ENCODE data around the gene TAF4.
"Not testable (repeated sequence)": the region's sequence is repeated elsewhere in the genome, so short reads cannot be mapped to it uniquely, and the experiment has no call there.

Gene TAF4, protein sequence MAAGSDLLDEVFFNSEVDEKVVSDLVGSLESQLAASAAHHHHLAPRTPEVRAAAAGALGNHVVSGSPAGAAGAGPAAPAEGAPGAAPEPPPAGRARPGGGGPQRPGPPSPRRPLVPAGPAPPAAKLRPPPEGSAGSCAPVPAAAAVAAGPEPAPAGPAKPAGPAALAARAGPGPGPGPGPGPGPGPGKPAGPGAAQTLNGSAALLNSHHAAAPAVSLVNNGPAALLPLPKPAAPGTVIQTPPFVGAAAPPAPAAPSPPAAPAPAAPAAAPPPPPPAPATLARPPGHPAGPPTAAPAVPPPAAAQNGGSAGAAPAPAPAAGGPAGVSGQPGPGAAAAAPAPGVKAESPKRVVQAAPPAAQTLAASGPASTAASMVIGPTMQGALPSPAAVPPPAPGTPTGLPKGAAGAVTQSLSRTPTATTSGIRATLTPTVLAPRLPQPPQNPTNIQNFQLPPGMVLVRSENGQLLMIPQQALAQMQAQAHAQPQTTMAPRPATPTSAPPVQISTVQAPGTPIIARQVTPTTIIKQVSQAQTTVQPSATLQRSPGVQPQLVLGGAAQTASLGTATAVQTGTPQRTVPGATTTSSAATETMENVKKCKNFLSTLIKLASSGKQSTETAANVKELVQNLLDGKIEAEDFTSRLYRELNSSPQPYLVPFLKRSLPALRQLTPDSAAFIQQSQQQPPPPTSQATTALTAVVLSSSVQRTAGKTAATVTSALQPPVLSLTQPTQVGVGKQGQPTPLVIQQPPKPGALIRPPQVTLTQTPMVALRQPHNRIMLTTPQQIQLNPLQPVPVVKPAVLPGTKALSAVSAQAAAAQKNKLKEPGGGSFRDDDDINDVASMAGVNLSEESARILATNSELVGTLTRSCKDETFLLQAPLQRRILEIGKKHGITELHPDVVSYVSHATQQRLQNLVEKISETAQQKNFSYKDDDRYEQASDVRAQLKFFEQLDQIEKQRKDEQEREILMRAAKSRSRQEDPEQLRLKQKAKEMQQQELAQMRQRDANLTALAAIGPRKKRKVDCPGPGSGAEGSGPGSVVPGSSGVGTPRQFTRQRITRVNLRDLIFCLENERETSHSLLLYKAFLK

DNA sequence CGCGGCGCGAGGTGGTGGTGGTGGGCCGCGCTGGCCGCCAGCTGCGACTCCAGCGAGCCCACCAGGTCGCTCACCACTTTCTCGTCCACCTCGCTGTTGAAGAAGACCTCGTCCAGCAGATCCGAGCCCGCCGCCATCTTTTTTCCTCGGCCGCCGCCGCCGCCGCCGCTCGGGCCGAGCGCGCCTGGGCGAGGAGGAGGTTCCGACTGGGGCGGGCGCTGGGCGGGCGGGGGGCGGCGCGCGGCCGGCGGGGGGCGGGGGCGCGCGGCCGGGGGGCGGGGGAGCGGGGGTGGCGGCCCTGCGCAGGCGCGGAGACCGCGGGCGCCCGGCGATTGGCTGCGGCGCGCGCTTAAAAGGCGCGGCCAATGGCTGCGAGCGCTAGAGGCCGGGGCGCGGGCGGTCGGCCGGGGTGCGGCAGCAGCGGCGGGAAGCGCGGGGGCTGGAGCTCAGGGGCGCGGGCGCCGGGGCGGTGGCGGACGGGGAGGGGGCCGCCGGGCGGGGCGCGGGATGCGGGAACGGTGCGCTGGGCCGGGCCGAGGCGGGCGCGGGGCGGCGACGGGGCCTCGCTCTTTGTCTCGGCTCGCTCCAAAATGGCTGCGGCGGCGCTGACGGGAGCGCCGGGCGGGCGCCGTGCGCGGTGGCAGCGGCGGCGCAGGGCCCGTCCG, at the start of gene TAF4:
TAF4 (minus strand) TSS at position 208 of the 665 bp plus-strand sequence; CDS start at position 137, 71 bp downstream.
- no peak for DNase-seq (ENCODE audit: low read depth)

DNA sequence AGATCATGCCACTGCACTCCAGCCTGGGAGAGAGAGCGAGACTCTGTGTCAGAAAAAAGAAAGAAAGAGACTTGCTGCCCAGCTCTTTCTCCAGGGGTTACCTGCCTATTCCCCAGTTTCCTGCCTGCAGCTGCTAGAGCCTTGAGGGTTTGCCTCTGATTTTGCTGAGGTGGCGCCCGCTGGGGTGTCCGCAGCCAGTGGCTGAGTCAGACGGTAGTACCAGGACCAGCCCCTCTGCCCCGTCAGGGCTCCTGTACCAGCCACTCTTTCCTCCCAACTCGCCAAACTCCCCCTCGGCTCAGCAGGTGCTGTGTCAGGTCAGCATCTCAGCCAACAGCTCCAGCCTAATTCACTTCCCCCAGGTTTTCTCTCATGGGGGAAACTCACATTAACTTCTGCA, 49.2 kb upstream of the TAF4 start:
- no peak for DNase-seq (ENCODE audit: low read depth)

DNA sequence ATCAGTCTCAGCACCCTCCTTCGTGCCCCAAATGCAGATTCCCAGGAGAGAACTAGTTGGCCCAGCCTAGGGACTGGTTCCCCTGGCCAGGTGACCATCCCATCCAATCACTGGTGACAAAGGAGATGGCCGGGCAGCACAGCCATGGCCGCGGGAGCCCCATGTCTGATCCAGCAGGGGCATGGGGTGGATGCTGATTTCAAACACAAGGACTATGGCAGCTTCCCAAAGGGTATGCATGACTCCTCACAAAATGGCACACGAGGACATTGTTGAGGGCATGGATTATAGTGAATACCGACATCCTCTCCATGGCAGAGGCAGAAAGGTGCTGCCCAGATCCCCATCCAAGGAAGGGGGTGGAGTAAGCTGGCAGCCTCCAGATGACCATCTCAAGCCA, 46.7 kb upstream of the TAF4 start:
- DNase-seq (ENCODE audit: low read depth): no peak

DNA sequence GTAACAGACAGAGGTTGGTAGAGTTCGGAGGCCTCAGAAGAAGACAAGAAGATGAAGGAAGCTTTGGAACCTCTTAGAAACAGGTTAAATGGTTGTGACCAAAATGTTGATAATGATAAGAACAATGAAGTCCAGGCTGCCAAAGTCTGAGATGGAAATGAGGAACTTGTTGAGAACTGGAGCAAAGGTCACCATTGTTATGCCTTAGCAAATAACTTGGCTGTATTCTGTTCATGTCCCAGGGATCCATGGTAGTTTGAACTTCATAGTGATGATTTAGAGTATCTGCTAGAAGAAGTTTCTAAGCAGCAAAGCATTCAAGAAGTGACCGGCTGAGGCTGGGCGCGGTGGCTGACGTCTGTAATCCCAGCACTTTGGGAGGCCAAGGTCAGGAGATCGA, 45.5 kb upstream of the TAF4 start:
- no peak for DNase-seq (ENCODE audit: low read depth)

DNA sequence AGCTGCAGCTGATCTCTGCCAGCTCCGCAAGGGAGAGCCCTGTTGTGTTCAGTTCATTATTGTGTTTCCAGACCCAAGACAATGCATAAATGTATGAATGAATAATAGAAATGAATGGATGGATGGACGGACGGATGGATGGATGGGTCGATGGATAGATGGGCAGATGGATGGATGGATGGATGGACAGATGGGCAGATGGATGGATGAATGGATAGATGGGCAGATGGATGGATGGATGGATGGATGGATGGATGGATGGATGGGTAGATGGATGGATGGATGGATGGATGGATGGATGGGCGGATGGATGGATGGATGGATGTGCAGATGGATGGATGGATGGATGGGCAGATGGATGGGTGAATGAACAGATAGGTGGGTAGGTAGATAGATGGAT, 39.9 kb upstream of the TAF4 start:
- no peak for DNase-seq (ENCODE audit: low read depth)

DNA sequence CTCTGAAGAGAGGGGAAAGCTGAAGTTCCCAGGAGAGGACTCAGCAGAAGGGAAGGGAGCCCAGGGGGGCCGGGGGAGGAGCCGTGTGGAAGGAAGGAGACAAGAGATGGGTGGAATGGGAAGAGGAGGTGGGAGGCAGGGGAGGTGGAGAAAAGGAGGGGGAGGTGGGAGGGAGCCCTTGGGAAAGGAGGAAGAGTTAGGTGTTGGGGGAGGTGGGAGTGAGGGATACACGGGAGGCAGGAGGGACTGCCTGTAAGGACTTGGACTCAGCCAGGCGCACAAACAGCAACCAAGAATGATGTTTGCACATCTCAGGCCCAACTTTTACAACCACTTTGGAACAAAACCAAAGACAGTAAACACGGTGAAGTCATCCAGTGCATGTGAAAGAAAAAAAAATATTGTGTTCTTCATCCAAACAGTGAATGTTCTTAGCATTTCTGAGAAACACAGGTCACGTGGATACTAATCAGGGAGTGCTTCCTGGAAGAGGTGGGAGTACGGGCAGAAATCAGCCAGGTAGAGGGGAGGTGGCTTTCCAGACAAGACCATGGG, 39.2 kb upstream of the TAF4 start:
- DNase-seq (ENCODE audit: low read depth): no peak

DNA sequence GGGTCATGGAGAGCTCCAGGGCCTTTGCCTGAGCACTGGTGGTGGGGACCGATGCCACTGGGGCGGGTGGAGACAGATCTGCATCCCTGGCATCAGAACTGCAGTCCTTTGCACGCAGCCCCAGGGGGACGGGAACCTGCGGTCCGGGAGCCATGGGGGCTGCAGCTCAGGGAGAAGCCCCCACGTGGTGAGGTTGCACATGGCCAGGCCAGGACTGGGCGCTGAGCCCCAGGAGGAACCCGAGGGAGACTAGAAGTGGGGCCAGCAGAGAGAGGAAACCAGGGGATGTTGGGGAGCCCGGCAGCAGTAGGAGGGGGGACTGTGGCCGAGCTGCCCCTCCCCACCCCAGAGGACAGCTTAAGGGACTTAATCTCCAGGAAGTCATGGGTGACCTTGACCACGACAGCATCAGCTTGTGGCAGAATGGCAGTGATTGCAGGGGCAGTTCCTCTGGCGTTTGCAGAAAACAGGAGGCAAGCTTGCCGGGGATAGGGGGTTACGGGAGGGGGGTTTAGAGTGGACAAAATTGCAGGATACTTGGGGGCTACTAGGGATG, 38.6 kb upstream of the TAF4 start:
- DNase-seq (ENCODE audit: low read depth): no peak

DNA sequence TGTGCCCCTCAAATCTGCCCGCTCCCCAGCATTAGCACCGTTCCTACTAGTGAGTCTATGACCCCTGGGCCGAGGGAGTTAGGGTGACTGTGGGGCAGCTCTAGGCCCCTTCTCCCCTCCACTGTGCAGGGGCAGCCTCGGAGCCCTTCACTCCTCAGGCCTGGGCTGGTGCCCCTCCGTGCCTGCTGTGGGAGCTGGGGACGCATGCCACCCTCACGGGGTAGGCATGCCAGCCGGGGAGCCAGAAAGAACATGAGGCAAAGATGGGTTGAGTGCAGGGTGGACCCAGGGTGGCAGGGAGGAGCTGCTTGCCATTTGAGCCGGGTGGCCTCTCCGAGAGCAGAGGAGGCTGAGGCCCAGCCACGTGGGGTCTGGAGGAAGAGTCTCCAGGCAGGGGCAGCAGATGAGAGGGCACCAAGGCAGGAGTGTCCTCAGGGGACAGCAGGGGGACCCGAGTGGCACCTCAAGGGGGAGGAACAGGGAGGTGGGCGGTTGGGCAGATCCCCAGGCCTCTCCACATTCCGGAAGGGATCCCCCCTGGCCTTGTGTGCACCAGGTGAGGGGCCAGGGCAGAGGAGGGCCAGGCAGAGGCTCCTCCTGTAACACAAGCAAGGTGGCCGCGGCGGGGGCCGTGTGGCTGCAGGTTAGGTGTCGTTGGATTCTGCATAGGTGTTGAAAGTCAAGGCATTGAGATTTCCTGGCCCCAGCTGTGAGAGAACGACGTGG, 38.0 kb upstream of the TAF4 start:
- DNase-seq (ENCODE audit: low read depth): no peak

DNA sequence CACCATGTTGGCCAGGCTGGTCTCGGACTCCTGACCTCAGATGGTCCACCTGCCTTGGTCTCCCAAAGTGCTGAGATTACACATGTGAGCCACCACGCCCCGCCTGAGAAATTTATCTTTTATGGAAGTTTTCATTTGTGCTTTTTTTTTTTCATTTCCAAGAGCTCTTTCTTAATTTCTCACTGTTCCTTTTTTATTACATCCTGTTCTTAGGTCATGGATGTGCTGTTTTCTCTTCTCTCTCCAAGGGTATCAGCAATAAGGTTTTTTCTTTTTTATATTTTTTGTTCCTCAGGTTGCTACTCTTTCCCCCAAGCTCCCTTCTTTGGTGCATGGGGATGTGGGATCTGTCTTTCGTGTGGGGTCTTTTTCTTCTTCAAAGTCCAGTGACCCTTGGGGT, 35.4 kb upstream of the TAF4 start:
- DNase-seq (ENCODE audit: low read depth): no peak

DNA sequence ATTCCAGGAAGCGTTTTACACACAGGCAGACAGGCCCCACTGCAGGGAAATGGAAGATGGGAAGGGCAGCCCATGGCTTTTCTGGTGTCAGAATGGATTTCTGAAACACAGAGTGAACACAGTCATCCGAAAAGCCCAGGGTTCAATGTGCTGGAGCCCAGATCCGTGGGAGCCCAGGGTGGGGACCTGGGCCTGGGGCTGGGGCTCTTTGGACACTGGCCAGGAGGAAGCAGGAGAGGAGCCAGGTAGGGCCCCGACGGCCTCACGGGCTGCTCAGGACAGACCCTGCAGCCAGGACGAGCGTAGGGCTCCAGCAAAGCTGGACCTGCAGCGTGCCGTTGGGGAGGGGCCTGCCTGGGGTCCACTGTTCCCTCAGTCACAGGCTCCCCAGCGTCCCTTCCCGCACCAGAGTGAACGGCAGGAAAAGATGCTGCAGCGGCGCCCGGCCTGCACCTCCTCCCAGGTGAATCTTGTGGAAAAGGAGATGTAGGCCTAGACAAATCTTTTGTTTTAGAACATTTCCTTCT, 32.3 kb upstream of the TAF4 start:
- DNase-seq (ENCODE audit: low read depth): no peak

DNA sequence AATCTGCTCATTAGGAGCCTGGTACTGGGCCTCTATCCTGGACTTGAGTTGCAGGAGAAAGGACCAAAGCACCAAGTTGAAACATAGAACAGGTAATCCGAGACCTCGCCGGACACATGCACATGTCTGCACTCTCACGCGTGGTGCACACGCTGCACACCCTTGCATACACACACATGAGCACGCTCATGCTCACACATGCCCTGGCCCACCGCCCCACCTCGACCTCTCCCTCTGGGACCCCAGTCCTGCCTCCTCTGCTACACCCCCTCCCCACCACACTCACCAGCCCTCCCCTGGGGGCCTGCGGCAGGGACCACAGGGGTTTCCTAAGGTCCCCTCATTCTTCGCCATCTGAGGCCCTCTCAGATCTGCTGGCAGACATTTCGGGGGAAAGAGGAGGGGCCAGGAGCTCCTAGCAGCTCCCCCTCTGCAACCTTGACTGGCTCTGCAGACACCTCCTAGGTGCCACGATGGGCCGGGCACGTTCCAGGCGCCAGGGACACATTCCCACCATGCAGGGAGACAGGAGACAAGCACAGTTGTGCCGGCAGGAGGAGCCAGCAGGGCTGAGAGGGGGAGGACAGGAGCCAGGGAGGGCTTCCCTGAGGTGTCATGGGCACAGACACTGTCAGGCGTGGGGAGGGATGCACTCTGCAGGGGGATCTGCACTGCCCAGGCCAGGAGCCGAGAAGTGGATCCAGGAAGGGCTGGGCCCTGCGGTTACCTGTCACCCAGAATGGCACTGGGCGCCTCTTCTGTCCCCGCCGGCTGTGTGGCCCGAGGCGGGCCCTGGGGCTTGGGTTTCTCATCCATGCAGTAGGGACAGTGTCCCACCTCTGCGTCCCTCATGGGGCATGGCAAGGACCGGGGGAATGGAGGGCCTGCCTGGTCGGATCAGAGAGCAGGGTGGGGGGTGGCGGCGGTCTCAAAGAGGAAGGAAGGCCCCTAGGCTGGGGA, 31.0 kb upstream of the TAF4 start:
- DNase-seq (ENCODE audit: low read depth): no peak

DNA sequence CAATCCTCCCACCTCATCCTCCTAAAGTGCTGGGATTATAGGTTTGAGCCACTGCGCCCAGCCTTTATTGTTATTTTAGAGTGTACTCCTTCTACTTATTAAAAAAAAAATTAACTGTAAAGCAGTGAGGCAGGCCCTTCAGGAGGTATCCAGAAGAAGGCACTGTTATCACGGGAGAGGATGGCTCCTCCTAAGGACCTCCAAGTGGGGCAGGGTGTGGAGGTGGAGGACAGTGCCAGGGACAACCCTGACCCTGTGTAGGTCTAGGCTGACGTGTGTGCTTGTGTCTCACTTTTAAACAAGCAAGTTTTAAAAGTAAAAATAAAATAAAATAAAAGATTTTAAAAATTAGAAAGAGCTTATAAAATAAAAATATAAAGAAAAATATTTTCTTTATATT, 23.7 kb upstream of the TAF4 start:
- DNase-seq (ENCODE audit: low read depth): no peak

DNA sequence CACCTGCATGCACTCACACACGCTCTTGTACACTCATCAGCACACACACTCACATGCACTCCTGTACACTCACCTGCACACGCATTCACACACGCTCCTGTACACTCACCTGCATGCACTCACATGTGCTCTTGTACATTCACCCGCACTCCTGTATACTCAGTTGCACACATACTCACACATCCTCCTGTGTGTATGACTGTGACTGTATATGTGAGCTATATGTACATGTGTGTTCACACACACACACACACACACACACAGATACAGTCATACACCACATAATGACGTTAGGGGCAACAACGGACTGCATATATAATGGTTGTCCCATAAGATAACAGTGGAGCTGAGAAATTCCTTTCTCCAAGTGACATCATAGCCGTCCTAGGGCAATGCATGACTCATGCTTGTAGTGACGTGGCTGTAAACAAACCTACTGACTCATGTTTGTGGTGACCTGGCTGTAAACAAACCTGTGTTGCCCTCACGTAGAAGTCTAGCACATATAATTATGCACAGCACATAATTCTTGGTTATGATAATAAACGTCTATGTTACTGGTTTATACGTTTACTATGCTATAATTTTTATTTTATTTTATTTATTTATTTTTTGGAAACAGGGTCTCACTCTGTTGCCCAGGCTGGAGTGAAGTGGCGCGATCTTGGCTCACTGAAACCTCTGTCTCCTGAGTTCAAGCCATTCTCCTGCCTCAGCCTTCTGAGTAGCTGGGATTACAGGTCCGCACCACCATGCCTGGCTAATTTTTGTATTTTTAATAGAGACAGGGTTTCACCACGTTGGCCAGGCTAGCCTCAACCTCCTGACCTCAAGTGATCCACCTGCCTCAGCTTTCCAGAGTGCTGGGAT, 22.8 kb upstream of the TAF4 start:
- peak; percentile 76 for DNase-seq (ENCODE audit: low read depth)

DNA sequence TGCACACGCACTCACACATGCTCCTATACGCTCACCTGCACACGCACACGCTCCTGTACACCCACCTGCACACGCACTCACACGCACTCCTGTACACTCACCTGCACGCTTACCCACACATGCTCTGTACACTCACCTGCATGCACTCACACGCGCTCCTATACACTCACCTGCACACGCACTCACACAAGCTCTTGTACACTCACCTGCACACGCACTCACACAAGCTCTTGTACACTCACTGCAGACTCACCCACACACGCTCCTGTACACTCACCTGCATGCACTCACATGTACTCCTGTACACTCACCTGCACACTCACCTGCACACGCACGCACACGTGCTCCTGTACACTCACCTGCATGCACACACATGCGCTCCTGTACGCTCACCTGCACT, 22.0 kb upstream of the TAF4 start:
- no peak for DNase-seq (ENCODE audit: low read depth)

DNA sequence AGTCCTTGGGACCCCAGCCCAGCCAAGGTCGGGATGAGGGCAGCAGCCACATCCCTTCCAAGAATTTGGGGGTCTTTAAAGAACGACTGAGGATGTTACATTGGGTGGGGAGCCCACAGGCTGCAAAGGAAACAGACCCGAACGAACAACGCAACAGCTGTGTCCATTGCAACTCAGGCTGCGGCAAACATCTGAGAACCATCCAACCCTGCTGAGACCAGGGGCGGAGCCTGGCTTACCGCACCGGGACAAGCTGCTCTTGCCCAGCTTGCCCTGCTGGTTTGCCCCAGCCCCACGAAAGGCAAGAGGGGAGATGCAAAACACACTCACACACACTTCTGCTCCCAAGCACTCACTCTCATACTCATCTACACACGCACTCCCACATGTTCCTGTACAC, 21.5 kb upstream of the TAF4 start:
- no peak for DNase-seq (ENCODE audit: low read depth)

DNA sequence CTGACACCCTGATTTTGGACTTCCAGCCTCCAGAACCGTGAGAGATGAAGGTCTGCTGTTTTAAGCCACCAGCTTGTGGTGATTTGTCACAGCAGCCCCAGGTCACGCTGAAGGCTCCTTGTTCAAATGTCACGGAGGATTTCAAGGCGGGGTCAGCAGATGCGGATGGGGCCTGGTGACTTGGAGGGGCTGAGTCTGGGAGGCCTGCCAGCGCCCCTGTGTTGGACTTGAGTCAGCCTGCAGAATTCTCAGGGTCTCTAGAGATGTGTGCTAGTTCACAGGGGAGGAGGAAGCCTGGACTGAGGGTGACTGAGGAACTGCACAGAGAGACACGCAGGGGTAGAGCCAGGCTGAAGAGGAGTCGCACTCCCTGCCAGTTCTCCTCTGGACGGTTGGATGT, 19.5 kb upstream of the TAF4 start:
- DNase-seq (ENCODE audit: low read depth): no peak

DNA sequence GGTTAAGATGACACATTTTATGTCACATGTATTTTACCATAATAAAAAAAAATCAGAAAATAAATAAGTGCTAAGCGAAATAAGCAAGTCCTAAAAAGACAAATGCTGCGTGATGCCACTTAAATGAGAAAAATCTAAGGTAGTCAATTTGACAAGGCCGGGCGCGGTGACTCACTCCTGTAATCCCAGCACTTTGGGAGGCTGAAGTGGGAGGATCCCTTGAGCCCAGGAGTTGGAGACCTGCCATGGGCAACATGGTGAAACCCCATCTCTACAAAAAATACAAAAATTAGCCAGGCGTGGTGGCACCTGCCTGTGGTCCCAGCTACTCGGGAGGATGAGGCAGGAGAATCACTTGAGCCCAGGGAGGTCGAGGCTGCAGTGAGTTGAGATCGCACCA, 18.5 kb upstream of the TAF4 start:
- DNase-seq (ENCODE audit: low read depth): not testable (repeated sequence)

DNA sequence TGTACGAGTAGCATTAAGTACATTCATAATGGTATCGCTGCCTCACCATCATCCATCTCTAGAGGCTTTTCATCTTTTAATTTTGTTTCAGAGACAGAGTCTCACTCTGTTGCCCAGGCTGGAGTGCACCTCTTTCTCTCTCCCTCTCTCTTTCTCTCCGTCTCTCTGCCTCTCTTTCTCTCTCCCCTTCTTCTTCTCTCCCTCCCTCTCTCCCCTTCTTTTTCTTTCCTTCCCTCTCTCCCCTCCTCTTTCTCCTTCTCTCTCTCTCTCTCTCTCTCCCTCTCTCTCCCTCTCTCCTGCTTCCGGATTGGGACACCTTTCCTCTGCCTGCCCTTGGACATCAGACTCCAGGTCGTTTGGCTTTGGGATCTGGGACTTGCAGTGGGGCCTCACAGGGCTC, 17.6 kb upstream of the TAF4 start:
- DNase-seq (ENCODE audit: low read depth): no peak

Measured in non-pigmented ciliary epithelial cell (primary cell).